Sciatic nerve (tissue), 2 donors: ENCODE data around the gene CCDC183. TPM values are rescaled to one million over a fixed set of nuclear protein-coding genes. Genes with fewer than 3 reads are reported as not detected.
A peak's percentile ranks its signal among the peaks of the same experiment; 100 is the strongest.
"Not testable (repeated sequence)": the region's sequence is repeated elsewhere in the genome, so short reads cannot be mapped to it uniquely, and the experiment has no call there.

ENCODE experiments used
- ATAC-seq: fragments of 200-7000 bp; cut with Tn5 transposase; one replicate; pipeline ENCODE4 v1.9.1; 2020; ENCODE audit warnings: mild to moderate bottlenecking, moderate library complexity
- DNase-seq: peaks from one replicate; pipeline ENCODE4 v3.0.0-alpha.2; 2020; ENCODE audit warnings: low spot score
- intact Hi-C: fragments of 100-400 bp; cut with DNase I; formaldehyde crosslinking; loops from one replicate; pipeline ENCODE4 v1.14.2; 2022
- total RNA-seq: library from RNA; stranded (reverse); fragmentation: NEBNext Ultra II Directional; extraction: Animal tissue kit (Norgen Biotek cat#: 25700); gene quantifications from one replicate; pipeline ENCODE4 v1.2.1, GENCODE V29; 2021
- donor health status: DM: no; HTN: no; CAD: no.
- donor health status: DM: no; HTN: no; CAD: no.

Gene CCDC183
- total RNA-seq, 1 donor from 2014 or later: 2.5 TPM

- ATAC-seq (peak; percentile 84), DNase-seq (peak; percentile 84)
- intact Hi-C loops: loop anchor here (10.0 kb wide), 1 partner anchor 182 kb away; the partner anchor contains the start of gene ABCA2
These were observed 46.3 kb downstream of the CCDC183 start, which contains the start of gene AJM1 for GRCh38 chr9:136842380-136842948. AJM1 (plus strand) TSS chr9:136842478; CDS start chr9:136844415, 1,937 bp downstream.

GRCh38 chr9:136843159-136843800 lies 47.1 kb downstream of the CCDC183 start:
- DNase-seq: not testable (repeated sequence)
- intact Hi-C loops: loop anchor here (10.0 kb wide), 1 partner anchor 182 kb away; the partner anchor contains the start of gene ABCA2
- peak; percentile 2 for ATAC-seq

- peak; percentile 2 for ATAC-seq
- DNase-seq: not testable (repeated sequence)
- intact Hi-C loops: loop anchor here (10.0 kb wide), 1 partner anchor 181 kb away; the partner anchor contains the start of gene ABCA2
These were observed 47.9 kb downstream of the CCDC183 start for GRCh38 chr9:136843801-136844740.

- DNase-seq (no peak), ATAC-seq (no peak)
- intact Hi-C loops: loop anchor here (10.0 kb wide), 1 partner anchor 180 kb away; the partner anchor contains the start of gene ABCA2
These were observed 48.8 kb downstream of the CCDC183 start for GRCh38 chr9:136844761-136845464.

- no peak for DNase-seq
- intact Hi-C loops: loop anchor here (10.0 kb wide), 1 partner anchor 179 kb away; the partner anchor contains the start of gene ABCA2
- ATAC-seq: no peak
These were observed 49.5 kb downstream of the CCDC183 start for GRCh38 chr9:136845465-136846260.

GRCh38 chr9:136846376-136847087 lies 50.4 kb downstream of the CCDC183 start:
- intact Hi-C loops: loop anchor here (10.0 kb wide), 1 partner anchor 178 kb away; the partner anchor contains the start of gene ABCA2
- no peak for DNase-seq
- ATAC-seq: no peak

- DNase-seq (no peak), ATAC-seq (no peak)
- intact Hi-C loops: loop anchor here (10.0 kb wide), 1 partner anchor 178 kb away; the partner anchor contains the start of gene ABCA2
These were observed 51.1 kb downstream of the CCDC183 start for GRCh38 chr9:136847088-136847825.

- ATAC-seq (no peak), DNase-seq (peak; percentile 88)
- intact Hi-C loops: loop anchor here (10.0 kb wide), 1 partner anchor 177 kb away; the partner anchor contains the start of gene ABCA2
These were observed 51.8 kb downstream of the CCDC183 start for GRCh38 chr9:136847826-136848392.

- intact Hi-C loops: loop anchor here (10.0 kb wide), 1 partner anchor 176 kb away; the partner anchor contains the start of gene ABCA2
- DNase-seq (no peak), ATAC-seq (peak; percentile 55)
These were observed 52.4 kb downstream of the CCDC183 start for GRCh38 chr9:136848393-136849037.

GRCh38 chr9:136849038-136849959 lies 53.2 kb downstream of the CCDC183 start, which contains the start of gene PHPT1:
PHPT1 (plus strand) TSS chr9:136849409; CDS start chr9:136849431, 22 bp downstream.
- intact Hi-C loops: loop anchor here (10.0 kb wide), 1 partner anchor 176 kb away; the partner anchor contains the start of gene ABCA2
- peak; percentile 99 for DNase-seq
- ATAC-seq: peak; percentile 96

- no peak for DNase-seq
- no peak for ATAC-seq
- intact Hi-C loops: loop anchor here (10.0 kb wide), 1 partner anchor 175 kb away; the partner anchor contains the start of gene ABCA2
These were observed 54.1 kb downstream of the CCDC183 start for GRCh38 chr9:136849960-136850865.

GRCh38 chr9:136850866-136851775 lies 55.0 kb downstream of the CCDC183 start:
- DNase-seq: no peak
- intact Hi-C loops: no loop called here
- ATAC-seq: no peak
